Measurements from ENCODE around the gene TP53BP1.

TP53BP1 gene

GRCh38 chr15:43446344-43446743 lies 46.6 kb downstream of the TP53BP1 start:
- Histone ChIP-seq H3K9me3 (ENCODE audit: control insufficient read depth, insufficient read depth, low read length) (no peaks in the 10 kb centered on the region), H3K27me3 (ENCODE audit: control insufficient read depth, low read length) (no peaks in the 10 kb centered on the region), H3K4me3 (ENCODE audit: low read length) (no peak overlapping the region), H3K4me2 (ENCODE audit: low read length) (no peak overlapping the region), H3K9me2 (replicated peaks; ENCODE audit: control insufficient read depth, low read length) (no peaks in the 10 kb centered on the region), H3K79me2 (ENCODE audit: control insufficient read depth, low read length) (no peaks in the 10 kb centered on the region), H3F3A (ENCODE audit: control insufficient read depth, insufficient read depth) (0 out of 2 replicates have a peak, but pooled peaks cover under 1% of the 10 kb centered on the region), H4K20me1 (ENCODE audit: control insufficient read depth, insufficient read depth, low read depth, low read length) (no peaks in the 10 kb centered on the region), H3K4me1 (ENCODE audit: control insufficient read depth, low read length) (no peaks in the 10 kb centered on the region), H3K27ac (ENCODE audit: low read depth, low read length) (no peak overlapping the region), H3K36me3 (ENCODE audit: control insufficient read depth, low read length) (peaks cover 7% of the 10 kb centered on the region)
- TF ChIP-seq, protein P1, sequence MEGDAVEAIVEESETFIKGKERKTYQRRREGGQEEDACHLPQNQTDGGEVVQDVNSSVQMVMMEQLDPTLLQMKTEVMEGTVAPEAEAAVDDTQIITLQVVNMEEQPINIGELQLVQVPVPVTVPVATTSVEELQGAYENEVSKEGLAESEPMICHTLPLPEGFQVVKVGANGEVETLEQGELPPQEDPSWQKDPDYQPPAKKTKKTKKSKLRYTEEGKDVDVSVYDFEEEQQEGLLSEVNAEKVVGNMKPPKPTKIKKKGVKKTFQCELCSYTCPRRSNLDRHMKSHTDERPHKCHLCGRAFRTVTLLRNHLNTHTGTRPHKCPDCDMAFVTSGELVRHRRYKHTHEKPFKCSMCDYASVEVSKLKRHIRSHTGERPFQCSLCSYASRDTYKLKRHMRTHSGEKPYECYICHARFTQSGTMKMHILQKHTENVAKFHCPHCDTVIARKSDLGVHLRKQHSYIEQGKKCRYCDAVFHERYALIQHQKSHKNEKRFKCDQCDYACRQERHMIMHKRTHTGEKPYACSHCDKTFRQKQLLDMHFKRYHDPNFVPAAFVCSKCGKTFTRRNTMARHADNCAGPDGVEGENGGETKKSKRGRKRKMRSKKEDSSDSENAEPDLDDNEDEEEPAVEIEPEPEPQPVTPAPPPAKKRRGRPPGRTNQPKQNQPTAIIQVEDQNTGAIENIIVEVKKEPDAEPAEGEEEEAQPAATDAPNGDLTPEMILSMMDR (IDR thresholded peaks at IDR 0.05; ENCODE audit: low read depth, low read length, poor library complexity, severe bottlenecking): no peak
- TF ChIP-seq EZH2phosphoT487 (IDR thresholded peaks at IDR 0.05; ENCODE audit: borderline replicate concordance, low read length): no peak

DNA sequence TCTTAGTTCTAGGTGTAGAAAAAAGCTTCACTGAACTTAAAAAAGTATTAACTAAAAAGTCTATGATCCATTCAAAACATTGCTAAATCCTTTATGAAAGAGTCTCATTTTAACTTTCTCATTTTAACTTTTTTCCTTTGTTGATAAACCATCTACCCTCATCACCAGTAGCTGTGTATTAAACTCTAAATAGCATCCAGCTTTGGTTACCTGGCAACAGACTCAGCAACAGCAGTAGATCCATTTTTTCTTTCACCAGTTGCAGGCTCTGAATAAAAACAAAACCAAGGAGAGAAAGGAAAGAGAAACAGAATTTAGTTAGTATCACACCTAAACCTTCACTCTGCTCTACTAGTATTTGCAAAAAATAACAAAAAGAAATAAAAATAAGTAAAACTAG lies 51.6 kb downstream of the TP53BP1 start:
- H3K4me3 ChIP-seq (ENCODE audit: low read length): no peak overlapping the region
- H4K20me1 ChIP-seq (ENCODE audit: control insufficient read depth, insufficient read depth, low read depth, low read length): no peaks in the 10 kb centered on the region
- H3K4me1 ChIP-seq (ENCODE audit: control insufficient read depth, low read length): no peaks in the 10 kb centered on the region
- H3K4me2 ChIP-seq (ENCODE audit: low read length): no peak overlapping the region
- H3K27ac ChIP-seq (ENCODE audit: low read depth, low read length): no peak overlapping the region
- no peaks in the 10 kb centered on the region for H3K79me2 ChIP-seq (ENCODE audit: control insufficient read depth, low read length)
- TF ChIP-seq EZH2phosphoT487 (IDR thresholded peaks at IDR 0.05; ENCODE audit: borderline replicate concordance, low read length): no peak
- TF ChIP-seq, protein P1 (IDR thresholded peaks at IDR 0.05; ENCODE audit: low read depth, low read length, poor library complexity, severe bottlenecking): no peak
- no peaks in the 10 kb centered on the region for H3K9me2 ChIP-seq (replicated peaks; ENCODE audit: control insufficient read depth, low read length)
- no peaks in the 10 kb centered on the region for H3K27me3 ChIP-seq (ENCODE audit: control insufficient read depth, low read length)
- 0 out of 2 replicates have a peak, but pooled peaks cover 2% of the 10 kb centered on the region for H3F3A ChIP-seq (ENCODE audit: control insufficient read depth, insufficient read depth)
- no peaks in the 10 kb centered on the region for H3K9me3 ChIP-seq (ENCODE audit: control insufficient read depth, insufficient read depth, low read length)
- peaks cover 17% of the 10 kb centered on the region for H3K36me3 ChIP-seq (ENCODE audit: control insufficient read depth, low read length)

DNA sequence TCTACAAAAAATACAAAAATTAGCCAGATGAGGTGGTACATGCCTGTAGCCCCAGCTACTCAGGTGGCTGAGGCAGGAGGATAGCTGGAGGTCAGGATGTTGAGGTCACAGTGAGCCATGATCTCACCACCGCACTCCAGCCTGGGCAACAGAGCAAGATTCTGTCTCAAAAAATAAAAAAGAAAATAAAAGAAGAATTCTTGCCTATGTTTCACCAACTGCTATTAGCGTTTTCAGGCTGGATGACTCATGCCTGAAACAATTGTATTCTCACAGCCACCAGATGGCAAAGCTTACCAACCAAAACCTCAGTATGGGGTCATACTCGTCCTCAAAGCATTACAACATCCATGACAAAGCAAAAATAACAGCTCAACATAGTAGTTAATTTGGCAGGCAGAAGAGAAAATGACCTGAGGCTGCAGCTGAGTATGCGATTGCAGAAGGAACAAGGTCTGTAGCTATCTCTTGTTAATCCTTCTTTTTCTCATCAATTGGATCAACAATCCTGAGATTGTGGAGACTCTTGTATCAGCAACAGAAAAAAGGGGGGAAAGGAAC lies 52.2 kb downstream of the TP53BP1 start:
- Histone ChIP-seq H3F3A (ENCODE audit: control insufficient read depth, insufficient read depth) (0 out of 2 replicates have a peak, but pooled peaks cover 2% of the 10 kb centered on the region), H3K79me2 (ENCODE audit: control insufficient read depth, low read length) (no peaks in the 10 kb centered on the region), H3K4me3 (ENCODE audit: low read length) (no peak overlapping the region), H3K27me3 (ENCODE audit: control insufficient read depth, low read length) (no peaks in the 10 kb centered on the region), H3K27ac (ENCODE audit: low read depth, low read length) (no peak overlapping the region), H3K4me1 (ENCODE audit: control insufficient read depth, low read length) (no peaks in the 10 kb centered on the region), H4K20me1 (ENCODE audit: control insufficient read depth, insufficient read depth, low read depth, low read length) (no peaks in the 10 kb centered on the region), H3K4me2 (ENCODE audit: low read length) (no peak overlapping the region), H3K36me3 (ENCODE audit: control insufficient read depth, low read length) (peaks cover 17% of the 10 kb centered on the region), H3K9me3 (ENCODE audit: control insufficient read depth, insufficient read depth, low read length) (no peaks in the 10 kb centered on the region), H3K9me2 (replicated peaks; ENCODE audit: control insufficient read depth, low read length) (no peaks in the 10 kb centered on the region)
- TF ChIP-seq, protein P1 (IDR thresholded peaks at IDR 0.05; ENCODE audit: low read depth, low read length, poor library complexity, severe bottlenecking): no peak
- no peak for TF ChIP-seq EZH2phosphoT487 (IDR thresholded peaks at IDR 0.05; ENCODE audit: borderline replicate concordance, low read length)
